Keratinocyte (primary cell): Measurements from ENCODE around the gene RBMS3. TPM values are rescaled to one million over a fixed set of nuclear protein-coding genes. Genes with fewer than 3 reads are reported as not detected.

Experiments used
- DNase-seq: peaks from one replicate; pipeline ENCODE4 v3.0.0-alpha.2; 2011; ENCODE audit warnings: low read depth, missing footprints, low spot score
- FAIRE-seq: peaks from 2 replicates; lab custom pipeline; 2011; peaks lifted over from hg19 to GRCh38; lab: Jason Lieb, UNC
- H2AFZ ChIP-seq: 2 replicates; pipeline ENCODE4 v1.6.0; 2012; ENCODE audit warnings: low read length, control low read depth, inconsistent platforms; ENCODE audit not compliant: control insufficient read depth
- H3K27ac ChIP-seq: 2 replicates; pipeline ENCODE4 v1.5.1; 2011; ENCODE audit warnings: low read length; ENCODE audit not compliant: control insufficient read depth, insufficient read depth
- H3K27me3 ChIP-seq: 3 replicates; pipeline ENCODE4 v1.6.0; 2011; ENCODE audit warnings: low read length; ENCODE audit not compliant: control insufficient read depth, insufficient read depth; ENCODE audit errors: extremely low read depth
- H3K36me3 ChIP-seq, 2 experiments: 2 replicates in 1 of 2; 3 replicates in 1 of 2; pipeline ENCODE4 v1.5.1; 2011; ENCODE audit warnings: low read length in 2 of 2, mild to moderate bottlenecking in 1 of 2; ENCODE audit not compliant: control insufficient read depth in 2 of 2, insufficient read depth in 2 of 2; ENCODE audit errors: extremely low read depth in 1 of 2
- H3K4me1 ChIP-seq: 3 replicates; pipeline ENCODE4 v1.5.1; 2011; ENCODE audit warnings: low read length; ENCODE audit not compliant: control insufficient read depth, insufficient read depth; ENCODE audit errors: extremely low read depth
- H3K4me2 ChIP-seq: 3 replicates; pipeline ENCODE4 v1.6.0; 2011; ENCODE audit warnings: low read depth, low read length; ENCODE audit not compliant: control insufficient read depth, insufficient read depth; ENCODE audit errors: extremely low read depth
- H3K4me3 ChIP-seq, 3 experiments: fragments of 200-600 bp in 1 of 3; sonication (generic) in 1 of 3; 2 replicates in 2 of 3; 3 replicates in 1 of 3; pipeline ENCODE4 v1.5.1; 2011 to 2016; ENCODE audit warnings: low read length in 3 of 3, mild to moderate bottlenecking in 3 of 3, control low read depth in 2 of 3, inconsistent platforms in 1 of 3, low read depth in 1 of 3, mixed read lengths in 1 of 3, mixed run types in 1 of 3, moderate library complexity in 1 of 3; ENCODE audit not compliant: control insufficient read depth in 2 of 3, insufficient read depth in 2 of 3; ENCODE audit errors: extremely low read depth in 1 of 3
- H3K79me2 ChIP-seq: 2 replicates; pipeline ENCODE4 v1.6.0; 2012; ENCODE audit warnings: low read length; ENCODE audit not compliant: control insufficient read depth, insufficient read depth
- H3K9ac ChIP-seq: 3 replicates; pipeline ENCODE4 v1.6.0; 2011; ENCODE audit warnings: low read length; ENCODE audit not compliant: control insufficient read depth, insufficient read depth; ENCODE audit errors: extremely low read depth
- H3K9me1 ChIP-seq: 3 replicates; pipeline ENCODE4 v1.6.0; 2011; ENCODE audit warnings: low read length; ENCODE audit not compliant: control insufficient read depth, insufficient read depth; ENCODE audit errors: extremely low read depth
- H3K9me3 ChIP-seq: 2 replicates; pipeline ENCODE4 v1.5.1; 2012; ENCODE audit warnings: low read depth, low read length; ENCODE audit not compliant: control insufficient read depth
- H4K20me1 ChIP-seq: 3 replicates; pipeline ENCODE4 v1.6.0; 2011; ENCODE audit warnings: low read length; ENCODE audit not compliant: control insufficient read depth, insufficient read depth; ENCODE audit errors: extremely low read depth
- CTCF ChIP-seq, 3 experiments: IDR thresholded peaks in 1 of 3; conservative IDR thresholded peaks in 1 of 3; optimal IDR thresholded peaks in 1 of 3; 2 replicates in 2 of 3; 3 replicates in 1 of 3; pipeline versions ENCODE3 to v1.5.1; 2011; ENCODE audit warnings: low read length in 3 of 3, mild to moderate bottlenecking in 3 of 3, moderate library complexity in 2 of 3, control low read depth in 1 of 3, inconsistent platforms in 1 of 3; ENCODE audit not compliant: insufficient read depth in 2 of 3; ENCODE audit errors: extremely low read depth in 1 of 3
- EZH2 ChIP-seq: IDR thresholded peaks from one replicate; pipeline ENCODE4 v1.6.1; 2012; ENCODE audit warnings: inconsistent platforms, mild to moderate bottlenecking, low read length, moderate library complexity
- dilution Hi-C: fragments of 300-500 bp; cut with MboI; formaldehyde crosslinking; loops from one replicate; pipeline ENCODE4 v1.7.0; 2020; ENCODE audit warnings: low sequenced_read_pairs; ENCODE audit not compliant: extremely low pct_ligation_motif_present
- polyA plus RNA-seq, 5 experiments: library from polyadenylated mRNA; depleted of rRNA in 3 of 5; stranded (reverse) in 3 of 5; stranded (forward) in 1 of 5; unstranded in 1 of 5; fragments of >200 nt; gene quantifications; 1 replicate in 1 of 5; 2 replicates in 3 of 5; 3 replicates in 1 of 5; pipeline versions ENCODE4 v1.2.1 to v1.2.3, GENCODE V29; 2011 to 2012; ENCODE audit warnings: missing spikeins in 2 of 5, low read depth in 1 of 5, low replicate concordance in 1 of 5

Gene RBMS3
- polyA plus RNA-seq, 1 donor (not counting 4 experiments of a cell fraction or from before 2014, with no cell fraction given), result 2.3 TPM

DNA sequence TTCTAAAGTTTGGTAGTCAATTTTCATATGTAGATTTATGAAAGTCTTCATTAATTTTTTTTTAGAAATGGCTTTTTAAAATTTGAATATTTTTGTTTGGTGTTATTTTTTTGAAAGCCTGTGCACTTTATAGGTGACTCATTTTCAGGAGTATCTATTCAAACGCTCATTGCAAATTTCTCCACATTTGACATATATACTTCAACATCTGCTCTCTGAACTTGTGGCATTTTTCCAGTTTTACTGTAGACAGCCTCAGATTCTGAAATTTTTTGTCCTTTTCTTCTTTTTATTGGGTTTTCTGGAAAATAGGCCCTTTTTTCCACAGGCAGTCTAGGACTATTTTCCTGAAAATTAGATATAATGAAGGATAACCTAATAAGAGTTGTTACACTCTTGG, 396.6 kb downstream of the RBMS3 start:
- H3K27me3 ChIP-seq, result no peaks in the 10 kb centered on the region
- H3K79me2 ChIP-seq, result no peaks in the 10 kb centered on the region
- TF ChIP-seq EZH2 (no peak), CTCF (optimal IDR thresholded peaks at IDR 0.05 in 1 of 3, IDR thresholded peaks at IDR 0.05 in 1 of 3, conservative IDR thresholded peaks at IDR 0.05 in 1 of 3; ENCODE audit: extremely low read depth in 1 of 3, insufficient read depth in 2 of 3, low read length in 3 of 3) (no peak)
- no peak overlapping the region for H2AFZ ChIP-seq
- no peaks in the 10 kb centered on the region for H4K20me1 ChIP-seq
- no peaks in the 10 kb centered on the region for H3K9me1 ChIP-seq
- no peaks in the 10 kb centered on the region for H3K4me1 ChIP-seq
- H3K36me3 ChIP-seq, result no peaks in the 10 kb centered on the region
- H3K9ac ChIP-seq, result no peak overlapping the region
- dilution Hi-C loops, result no loop called here
- FAIRE-seq (no peak), DNase-seq (no peak)
- no peak overlapping the region for H3K27ac ChIP-seq
- no peak overlapping the region for H3K4me2 ChIP-seq
- H3K4me3 ChIP-seq, result no peak overlapping the region
- no peaks in the 10 kb centered on the region for H3K9me3 ChIP-seq

DNA sequence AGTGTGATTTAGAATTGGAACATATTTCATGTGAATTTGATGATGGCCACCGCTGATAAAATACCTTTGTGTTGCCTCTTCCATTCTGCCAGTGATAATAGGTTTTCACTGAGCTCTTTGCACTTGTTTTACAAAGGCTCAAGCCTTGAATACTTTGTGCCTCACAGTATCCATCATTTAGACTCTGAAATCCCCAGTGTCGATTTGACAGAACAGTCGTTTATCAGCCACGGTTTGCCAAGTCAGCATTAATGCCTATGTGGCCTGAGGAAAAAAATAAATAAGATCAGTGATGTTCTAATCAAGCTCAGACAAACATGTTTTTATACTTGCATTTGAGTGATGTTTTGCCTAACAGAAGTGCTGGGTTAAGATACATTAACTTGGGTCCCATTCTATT, 399.1 kb downstream of the RBMS3 start:
- DNase-seq, result no peak
- no peak overlapping the region for H3K4me3 ChIP-seq
- FAIRE-seq, result no peak
- H3K79me2 ChIP-seq, result no peaks in the 10 kb centered on the region
- H3K36me3 ChIP-seq, result no peaks in the 10 kb centered on the region
- no peaks in the 10 kb centered on the region for H3K9me1 ChIP-seq
- peaks cover 10% of the 10 kb centered on the region for H3K4me1 ChIP-seq
- no peaks in the 10 kb centered on the region for H4K20me1 ChIP-seq
- peak overlapping the region; percentile 33 for H2AFZ ChIP-seq
- no peak overlapping the region for H3K27ac ChIP-seq
- no peaks in the 10 kb centered on the region for H3K27me3 ChIP-seq
- no peak overlapping the region for H3K4me2 ChIP-seq
- TF ChIP-seq EZH2, result no peak
- H3K9me3 ChIP-seq, result no peaks in the 10 kb centered on the region
- dilution Hi-C loops, result no loop called here
- H3K9ac ChIP-seq, result no peak overlapping the region
